WTC11 (cell line): ENCODE measurements around the gene SKIL. TPM values are rescaled to one million over a fixed set of nuclear protein-coding genes. Genes with fewer than 3 reads are reported as not detected.

ENCODE experiments used
- ATAC-seq: fragments of 200-7000 bp; cut with Tn5 transposase; 2 replicates; pipeline ENCODE4 v1.10.0; 2021; ENCODE audit warnings: mild to moderate bottlenecking, moderate library complexity
- CTCF ChIA-PET: fragments of 300-600 bp; sonication (Branson Sonifier 250); formaldehyde crosslinking; loops from one replicate; lab custom pipeline; 2021; ENCODE audit warnings: antibody characterized with exemption; lab: Charles Lee
- POLR2A ChIA-PET: fragments of 350-600 bp; sonication (Branson Sonifier 250); formaldehyde crosslinking; loops from one replicate; lab custom pipeline; 2021; ENCODE audit warnings: antibody characterized with exemption; lab: Charles Lee
- DNase-seq: peaks from one replicate; pipeline ENCODE4 v3.0.0; 2021; ENCODE audit warnings: low spot score
- H3K27ac Mint-ChIP-seq: 2 replicates; pipeline ENCODE4 v1.8.0; 2021; ENCODE audit warnings: mixed read lengths
- H3K27me3 Mint-ChIP-seq: 2 replicates; pipeline ENCODE4 v1.8.0; 2021; ENCODE audit warnings: low read depth, mild to moderate bottlenecking, moderate library complexity, mixed read lengths
- H3K36me3 Mint-ChIP-seq: 2 replicates; pipeline ENCODE4 v1.8.0; 2021; ENCODE audit warnings: mixed read lengths
- H3K4me1 Mint-ChIP-seq: 2 replicates; pipeline ENCODE4 v1.8.0; 2022; ENCODE audit warnings: mixed read lengths
- H3K4me3 Mint-ChIP-seq: 2 replicates; pipeline ENCODE4 v1.8.0; 2021; ENCODE audit warnings: mild to moderate bottlenecking, moderate library complexity, mixed read lengths
- H3K9me3 Mint-ChIP-seq: 2 replicates; pipeline ENCODE4 v1.8.0; 2021; ENCODE audit warnings: mixed read lengths
- ATF1 ChIP-seq: sonication (generic); formaldehyde crosslinking; IDR thresholded peaks from 2 replicates; pipeline ENCODE4 v1.8.1; 2023; ENCODE audit warnings: mild to moderate bottlenecking, moderate library complexity, missing genetic modification reagents
- ATF2 ChIP-seq: sonication (generic); formaldehyde crosslinking; IDR thresholded peaks from 2 replicates; pipeline ENCODE4 v1.8.1; 2022; ENCODE audit warnings: low read depth, missing genetic modification reagents, borderline replicate concordance
- CDX4 ChIP-seq: fragments of 250-450 bp; sonication (Bioruptor Pico); IDR thresholded peaks from 2 replicates; pipeline ENCODE4 v1.9.0; 2021; ENCODE audit warnings: moderate library complexity, mild to moderate bottlenecking, inconsistent platforms, borderline replicate concordance
- FOXJ3 ChIP-seq: sonication (generic); formaldehyde crosslinking; IDR thresholded peaks from 2 replicates; pipeline ENCODE4 v1.9.0; 2021; ENCODE audit warnings: missing genetic modification reagents, mild to moderate bottlenecking, borderline replicate concordance
- HMGXB4 ChIP-seq: sonication (generic); formaldehyde crosslinking; IDR thresholded peaks from 2 replicates; pipeline ENCODE4 v1.8.1; 2023; ENCODE audit warnings: mild to moderate bottlenecking, moderate library complexity, missing genetic modification reagents
- IRF1 ChIP-seq: sonication (generic); formaldehyde crosslinking; IDR thresholded peaks from 2 replicates; pipeline ENCODE4 v1.8.0; 2023; ENCODE audit warnings: missing genetic modification reagents
- IRF2 ChIP-seq: sonication (generic); formaldehyde crosslinking; IDR thresholded peaks from 2 replicates; pipeline ENCODE4 v1.8.0; 2022; ENCODE audit warnings: low read depth, missing genetic modification reagents, borderline replicate concordance
- KAT7 ChIP-seq: sonication (generic); formaldehyde crosslinking; IDR thresholded peaks from 2 replicates; pipeline ENCODE4 v1.8.1; 2023; ENCODE audit warnings: missing genetic modification reagents, mild to moderate bottlenecking, borderline replicate concordance
- MYBL2 ChIP-seq: sonication (generic); formaldehyde crosslinking; IDR thresholded peaks from 2 replicates; pipeline ENCODE4 v1.8.1; 2023; ENCODE audit warnings: mild to moderate bottlenecking, moderate library complexity, missing genetic modification reagents
- NFATC4 ChIP-seq: fragments of 250-450 bp; sonication (Bioruptor Pico); IDR thresholded peaks from 2 replicates; pipeline ENCODE4 v1.9.0; 2021; ENCODE audit warnings: mild to moderate bottlenecking
- NR1H2 ChIP-seq: sonication (generic); formaldehyde crosslinking; IDR thresholded peaks from 2 replicates; pipeline ENCODE4 v1.9.0; 2021; ENCODE audit warnings: mild to moderate bottlenecking, moderate library complexity, missing genetic modification reagents
- PREB ChIP-seq: sonication (generic); formaldehyde crosslinking; IDR thresholded peaks from 2 replicates; pipeline ENCODE4 v1.8.1; 2022; ENCODE audit warnings: mild to moderate bottlenecking, missing genetic modification reagents, moderate library complexity, borderline replicate concordance
- RORB ChIP-seq: fragments of 250-450 bp; sonication (Bioruptor Pico); IDR thresholded peaks from 2 replicates; pipeline ENCODE4 v1.9.0; 2021; ENCODE audit warnings: mild to moderate bottlenecking
- SOX15 ChIP-seq: fragments of 250-450 bp; sonication (Bioruptor Pico); IDR thresholded peaks from 2 replicates; pipeline ENCODE4 v1.9.0; 2021; ENCODE audit warnings: mild to moderate bottlenecking
- ZNF232 ChIP-seq: sonication (generic); formaldehyde crosslinking; IDR thresholded peaks from 2 replicates; pipeline ENCODE4 v1.8.0; 2022; ENCODE audit warnings: mild to moderate bottlenecking, missing genetic modification reagents
- ZNF281 ChIP-seq: sonication (generic); formaldehyde crosslinking; IDR thresholded peaks from 2 replicates; pipeline ENCODE4 v1.8.0; 2023; ENCODE audit warnings: mild to moderate bottlenecking, missing genetic modification reagents
- ZSCAN18 ChIP-seq: fragments of 250-450 bp; sonication (Bioruptor Pico); IDR thresholded peaks from 2 replicates; pipeline ENCODE4 v2.1.2; 2022; ENCODE audit warnings: mild to moderate bottlenecking, moderate library complexity
- total RNA-seq: library from RNA; stranded (reverse); gene quantifications from 3 replicates; pipeline ENCODE4 v1.2.3, GENCODE V29; 2021

SKIL gene
- total RNA-seq, 1 experiment from 2014 or later: 181 TPM

GRCh38 chr3:170358042-170359010 lies 811 bp downstream of the SKIL start (continued):
- TF ChIP-seq HMGXB4 (CRISPR knock-in tag): peak; percentile 81; the same call in 1 of the 2 replicates
- 0 out of 2 replicates have a peak, but pooled peaks have one; percentile 27 for TF ChIP-seq ZNF281 (CRISPR knock-in tag)

- ChIA-PET CTCF (interaction anchor here (1.0 kb wide), 2 partner anchors 36 to 55 kb away, joined by 3 read pairs; no protein-coding TSS in a partner anchor), POLR2A (no interaction called here)
- Mint-ChIP-seq H3K27ac (peak overlapping the region; percentile 93), H3K36me3 (peaks cover 54% of the 10 kb centered on the region), H3K9me3 (no peaks in the 10 kb centered on the region), H3K4me3 (peak overlapping the region; percentile 94), H3K27me3 (no peaks in the 10 kb centered on the region), H3K4me1 (peaks cover 59% of the 10 kb centered on the region)
- ATAC-seq (no peak), DNase-seq (no peak)
- TF ChIP-seq SOX15 (CRISPR knock-in tag): no peak
- no peak for TF ChIP-seq IRF1 (CRISPR knock-in tag)
- no peak for TF ChIP-seq ATF2 (CRISPR knock-in tag)
- no peak for TF ChIP-seq ZNF281 (CRISPR knock-in tag)
- no peak for TF ChIP-seq KAT7 (CRISPR knock-in tag)
- no peak for TF ChIP-seq NR1H2
- TF ChIP-seq FOXJ3 (CRISPR knock-in tag): no peak
- TF ChIP-seq ZSCAN18 (CRISPR knock-in tag): no peak
- TF ChIP-seq MYBL2: no peak
- no peak for TF ChIP-seq ATF1 (CRISPR knock-in tag)
- no peak for TF ChIP-seq PREB
- no peak for TF ChIP-seq CDX4 (CRISPR knock-in tag)
- TF ChIP-seq RORB (CRISPR knock-in tag): no peak
- TF ChIP-seq IRF2: no peak
- no peak for TF ChIP-seq NFATC4
- TF ChIP-seq ZNF232: no peak
Measured at GRCh38 chr3:170359178-170359704, 1.7 kb downstream of the SKIL start.
